ENCODE measurements around the gene DERA.
"Not testable (repeated sequence)": the region's sequence is repeated elsewhere in the genome, so short reads cannot be mapped to it uniquely, and the experiment has no call there.

Gene DERA

DNA sequence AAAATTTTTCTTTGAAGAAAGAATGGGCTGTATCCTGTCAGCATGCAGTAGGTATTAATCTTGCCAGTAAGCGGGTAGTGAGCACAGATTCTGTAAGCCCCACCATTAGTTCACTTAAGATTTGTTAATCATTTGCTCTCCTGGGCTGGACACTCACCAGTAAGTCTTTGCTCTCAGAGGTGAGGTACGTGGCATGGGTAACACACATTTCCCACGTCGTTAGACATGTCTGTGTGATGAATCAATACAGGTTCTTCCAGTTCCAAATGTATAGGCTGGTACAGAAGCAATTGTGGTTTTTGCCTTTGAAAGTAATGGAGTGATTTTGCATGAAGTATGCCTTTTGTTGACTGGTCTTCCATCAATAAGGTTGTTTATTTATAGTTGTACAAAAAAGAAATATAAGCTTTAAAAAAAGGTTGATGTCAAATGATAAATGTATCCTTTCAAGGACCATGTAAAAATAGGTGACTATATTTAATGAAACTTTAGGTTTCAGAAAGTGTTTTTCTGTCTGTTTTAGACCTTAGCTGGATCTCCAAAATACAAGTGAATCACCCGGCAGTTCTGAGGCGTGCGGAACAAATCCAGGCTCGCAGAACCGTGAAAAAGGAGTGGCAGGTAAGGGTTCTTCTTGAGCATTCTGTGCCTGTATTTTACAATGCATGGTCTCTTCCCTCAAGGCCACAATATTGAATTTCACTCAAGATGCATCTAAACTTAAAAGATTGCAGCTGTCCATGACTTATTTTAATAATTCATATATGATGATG is 45.5 kb downstream of the DERA start:
- in situ Hi-C loops (cut with MboI; ENCODE audit: low sequenced_read_pairs) = no loop called here

DNA sequence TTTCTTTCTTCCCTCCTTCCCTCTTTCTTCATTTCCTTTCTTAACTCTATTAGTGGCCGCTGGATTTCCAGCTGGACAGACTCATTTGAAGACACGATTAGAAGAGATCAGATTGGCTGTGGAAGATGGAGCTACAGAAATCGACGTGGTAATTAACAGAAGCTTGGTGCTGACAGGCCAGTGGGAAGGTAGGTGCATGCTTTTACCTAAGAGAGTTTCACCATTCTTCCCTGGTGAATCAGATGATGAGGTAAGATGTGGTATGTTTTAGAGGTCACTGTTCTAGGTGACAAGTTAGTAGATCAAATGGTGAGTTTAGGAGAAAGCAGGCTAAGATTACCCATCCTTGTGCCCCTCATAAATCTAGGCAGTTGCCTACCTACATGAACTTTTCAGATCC is 51.6 kb downstream of the DERA start:
- in situ Hi-C loops (cut with MboI; ENCODE audit: low sequenced_read_pairs) = no loop called here

DNA sequence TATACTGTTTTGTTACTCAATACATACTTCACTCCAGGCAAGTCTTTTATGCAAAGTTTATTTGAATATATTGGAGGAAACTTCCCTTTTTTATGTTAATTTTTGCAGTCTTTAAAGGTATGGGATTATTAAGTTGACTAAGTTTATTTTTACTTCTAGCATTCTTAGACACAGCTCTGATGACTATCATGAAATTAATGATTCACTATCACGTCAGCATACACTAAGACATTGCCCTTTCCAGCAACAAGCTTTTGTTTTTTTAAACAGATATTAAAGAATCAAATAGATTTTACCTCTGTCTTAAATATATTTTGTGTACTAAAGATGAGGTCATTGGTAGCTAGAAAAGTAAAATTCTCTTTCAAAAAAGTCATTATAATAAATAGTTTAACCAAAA is 52.1 kb downstream of the DERA start:
- in situ Hi-C loops (cut with MboI; ENCODE audit: low sequenced_read_pairs) = no loop called here

DNA sequence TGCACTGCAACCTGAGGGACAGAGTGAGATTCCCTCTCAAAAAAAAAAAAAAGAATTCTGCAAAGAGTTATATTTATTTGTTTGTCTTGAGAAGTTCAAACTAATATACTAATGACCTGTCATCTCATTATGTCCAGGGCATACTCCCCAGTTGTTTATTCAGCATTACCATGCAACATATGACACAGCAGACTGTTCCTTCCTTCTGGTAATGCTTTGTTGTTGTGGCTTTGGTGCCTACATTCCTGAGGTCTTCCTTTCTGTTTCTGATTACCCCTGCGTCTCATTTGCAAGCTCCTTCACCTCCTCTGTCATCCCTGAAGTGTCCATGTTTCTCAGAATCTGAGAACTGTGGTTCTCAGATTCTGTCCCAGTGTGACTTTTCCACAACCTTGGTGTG is 55.3 kb downstream of the DERA start:
- in situ Hi-C loops (cut with MboI; ENCODE audit: low sequenced_read_pairs) = no loop called here

DNA sequence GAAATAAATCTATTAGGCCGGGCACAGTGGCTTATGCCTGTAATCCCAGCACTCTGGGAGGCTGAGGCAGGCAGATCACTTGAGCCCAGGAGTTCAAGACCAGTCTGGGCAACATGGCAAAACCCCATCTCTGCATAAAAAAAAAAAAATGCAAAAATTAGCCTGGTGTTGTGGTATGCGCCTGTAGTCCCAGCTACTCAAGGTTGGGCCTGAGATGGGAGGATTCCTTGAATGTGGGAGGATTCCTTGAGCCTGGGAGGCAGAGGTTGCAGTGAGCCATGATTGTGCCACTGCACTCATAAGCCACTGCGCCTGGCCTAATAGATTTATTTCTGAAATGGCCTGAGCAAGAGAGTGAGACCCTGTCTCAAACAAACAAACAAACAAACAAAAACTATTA is 55.9 kb downstream of the DERA start:
- in situ Hi-C loops (cut with MboI; ENCODE audit: low sequenced_read_pairs) = not testable (repeated sequence)

DNA sequence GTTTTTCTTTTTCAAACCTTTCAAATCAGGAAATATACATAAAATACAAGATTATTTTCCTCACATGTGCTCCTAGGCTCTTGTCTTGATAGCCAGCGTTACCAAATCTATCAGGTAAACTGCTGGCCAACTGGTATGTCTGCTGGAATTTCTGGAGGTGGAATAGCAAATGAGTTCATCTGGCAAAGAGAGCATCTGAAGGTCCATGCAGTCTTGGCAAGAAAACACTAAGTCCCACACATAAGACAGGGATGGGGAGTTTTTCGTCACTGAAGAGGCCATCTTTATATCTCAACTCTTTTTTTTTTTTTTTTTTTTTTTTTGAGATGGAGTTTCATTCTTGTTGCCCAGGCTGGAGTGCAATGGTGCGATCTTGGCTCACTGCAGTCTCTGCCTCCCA is 60.1 kb downstream of the DERA start:
- in situ Hi-C loops (cut with MboI; ENCODE audit: low sequenced_read_pairs) = no loop called here

DNA sequence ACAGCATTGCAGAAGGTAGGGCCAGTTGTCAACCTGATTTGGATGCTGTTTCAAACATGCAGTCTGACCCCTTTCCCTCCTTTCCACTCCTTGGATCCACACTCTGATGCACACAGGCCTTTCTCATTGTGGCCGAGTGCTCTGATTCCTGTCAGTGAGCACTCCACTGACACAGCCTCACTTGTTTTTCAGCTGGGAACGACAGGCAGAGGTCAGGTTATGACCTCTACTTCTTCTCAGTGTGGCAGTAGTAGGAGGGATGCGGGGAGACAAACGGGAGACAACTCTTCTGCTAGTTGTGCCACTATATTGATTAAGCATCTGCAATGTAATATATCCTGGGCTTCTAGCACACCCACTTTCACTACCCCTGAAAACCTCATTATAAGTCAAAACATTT is 61.8 kb downstream of the DERA start:
- in situ Hi-C loops (cut with MboI; ENCODE audit: low sequenced_read_pairs) = no loop called here

DNA sequence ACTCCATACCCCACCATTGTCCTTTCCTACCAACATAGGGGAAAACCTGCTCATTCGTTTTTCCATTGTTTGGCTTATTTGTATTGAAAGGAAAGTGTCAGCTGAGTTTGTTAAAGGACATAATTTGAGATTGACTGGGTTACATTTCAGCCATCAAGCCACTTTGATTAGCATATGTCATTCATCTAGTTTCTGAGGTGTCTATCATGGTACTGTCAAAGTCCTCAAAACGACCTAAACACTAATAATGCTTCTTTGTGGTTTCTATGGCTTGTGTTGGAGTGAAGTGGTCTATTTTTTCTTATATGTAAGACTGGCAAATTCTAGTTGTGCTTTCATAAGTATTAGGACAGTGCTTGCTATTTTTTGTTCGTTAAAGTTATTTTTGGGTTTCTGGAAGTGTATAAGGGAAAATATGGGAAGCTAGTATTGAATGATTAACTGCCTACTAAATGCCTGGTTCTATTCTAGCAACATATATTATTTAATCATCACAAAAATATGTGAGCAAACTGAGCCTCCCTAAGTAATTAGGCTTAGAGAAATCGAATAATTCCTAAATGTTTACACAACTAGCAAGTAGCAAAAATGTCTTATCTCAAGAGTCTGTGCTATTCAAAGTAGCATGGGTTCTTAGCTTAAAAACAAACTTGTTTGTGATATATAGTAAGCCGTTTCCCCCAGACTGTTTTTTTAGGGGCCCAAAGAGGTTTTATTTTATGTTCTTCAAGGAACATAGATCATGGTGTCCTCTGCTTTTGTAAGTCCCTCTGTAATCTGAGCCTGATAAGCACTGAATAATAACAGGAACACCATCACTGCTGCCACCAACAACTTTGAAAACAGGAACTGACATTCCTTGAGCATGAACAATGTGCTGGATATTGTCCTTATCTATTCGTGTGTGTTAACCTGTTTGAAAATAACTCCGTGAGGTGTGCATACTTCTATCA is 67.1 kb downstream of the DERA start:
- in situ Hi-C loops (cut with MboI; ENCODE audit: low sequenced_read_pairs) = no loop called here

DNA sequence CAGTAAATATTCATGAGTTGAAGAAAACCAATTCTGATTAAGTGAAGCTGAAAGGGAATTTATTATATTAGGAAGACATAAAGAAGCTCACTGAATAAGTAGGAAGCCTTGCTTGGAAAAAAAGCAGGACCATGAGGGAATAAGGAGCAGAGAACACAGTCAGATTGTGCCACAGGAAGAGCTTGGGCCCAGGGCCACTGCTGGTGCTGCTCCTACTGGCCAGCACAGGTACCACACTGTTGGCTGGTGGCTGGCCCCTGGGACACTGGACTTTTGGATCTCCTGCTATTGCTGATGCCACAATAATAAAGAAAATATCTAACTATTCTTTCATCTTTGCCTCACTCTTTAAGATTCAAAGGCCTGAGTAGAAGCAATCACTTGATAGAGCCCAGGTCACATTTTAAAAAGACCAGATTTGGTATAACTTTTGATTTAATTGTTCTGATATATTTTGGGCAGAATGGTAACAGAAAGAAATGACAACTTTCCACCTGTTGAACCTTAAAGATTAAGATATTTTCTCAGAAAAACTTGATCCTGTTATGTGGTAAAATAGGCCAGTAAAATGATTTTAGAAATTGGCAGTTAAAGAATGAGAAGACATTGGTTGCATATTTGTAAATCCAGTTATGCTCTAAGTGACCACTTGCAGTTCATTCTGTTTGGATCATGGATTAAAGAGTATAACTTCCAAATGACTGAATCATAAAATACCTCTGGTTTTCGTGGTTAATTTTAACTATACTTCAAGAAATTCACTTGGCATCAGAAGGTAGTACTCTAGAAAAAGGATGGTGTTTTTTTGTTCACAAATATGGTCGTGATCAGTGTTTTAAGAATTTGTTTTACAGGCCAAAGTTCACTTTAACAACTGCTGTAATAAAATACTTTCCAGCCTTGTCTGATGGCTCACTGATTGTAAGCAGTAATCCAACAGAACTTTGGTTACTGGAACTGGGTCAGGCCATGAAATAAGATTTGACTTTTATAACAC is 68.3 kb downstream of the DERA start:
- in situ Hi-C loops (cut with MboI; ENCODE audit: low sequenced_read_pairs) = no loop called here

DNA sequence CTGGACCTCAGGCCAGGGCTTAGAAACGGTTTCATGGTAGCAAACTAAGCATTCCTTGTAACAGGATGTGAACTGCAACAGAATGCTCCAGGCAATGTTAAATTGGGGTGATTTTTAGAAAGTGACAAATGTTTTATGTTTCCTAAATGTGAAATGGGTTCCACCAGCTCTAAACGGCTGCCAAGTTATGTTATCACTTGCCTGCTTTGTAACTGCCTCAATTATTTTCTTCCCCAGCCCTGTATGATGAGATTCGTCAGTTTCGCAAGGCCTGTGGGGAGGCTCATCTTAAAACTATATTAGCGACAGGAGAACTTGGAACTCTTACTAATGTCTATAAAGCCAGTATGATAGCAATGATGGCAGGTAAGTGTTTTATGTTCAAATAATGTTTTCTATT is 70.9 kb downstream of the DERA start:
- in situ Hi-C loops (cut with MboI; ENCODE audit: low sequenced_read_pairs) = no loop called here

DNA sequence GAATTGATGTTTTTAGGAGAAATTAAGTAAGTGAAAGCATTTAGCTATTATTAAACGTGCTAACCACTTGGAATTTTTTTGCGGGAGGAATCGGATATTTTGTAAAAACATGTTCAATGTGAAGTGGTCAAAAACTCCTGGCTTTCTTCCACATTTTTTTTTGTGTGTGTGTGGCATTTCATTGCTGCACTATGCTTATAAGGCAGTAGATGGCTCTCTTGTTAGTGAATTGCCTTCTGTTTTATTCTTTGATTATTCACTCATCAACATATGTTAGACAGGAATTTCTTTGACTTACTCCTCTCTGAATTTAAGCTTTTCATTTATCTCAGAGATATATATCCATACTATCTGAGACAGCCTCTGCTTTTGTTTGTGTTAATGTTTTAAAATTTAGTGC is 71.3 kb downstream of the DERA start:
- in situ Hi-C loops (cut with MboI; ENCODE audit: low sequenced_read_pairs) = no loop called here

DNA sequence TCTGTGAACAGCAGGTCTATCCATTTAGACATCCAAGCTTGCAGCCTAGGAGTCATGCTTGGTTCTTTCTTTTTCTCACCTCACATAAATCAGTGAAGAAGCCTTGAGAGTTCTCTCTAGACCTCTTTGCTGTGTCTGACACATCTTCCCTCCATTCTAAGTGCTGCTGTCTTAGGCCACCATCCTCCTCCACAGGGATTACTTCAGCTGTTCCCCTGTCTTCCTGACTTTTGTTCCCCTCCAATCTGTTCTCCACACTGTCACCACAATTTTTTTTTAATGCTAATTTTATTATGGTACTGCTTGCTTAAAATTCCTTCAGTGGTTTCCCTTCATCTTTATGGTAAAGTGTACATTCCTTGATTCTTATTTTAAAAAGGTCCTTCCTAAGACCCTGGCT is 71.8 kb downstream of the DERA start:
- in situ Hi-C loops (cut with MboI; ENCODE audit: low sequenced_read_pairs) = no loop called here

DNA sequence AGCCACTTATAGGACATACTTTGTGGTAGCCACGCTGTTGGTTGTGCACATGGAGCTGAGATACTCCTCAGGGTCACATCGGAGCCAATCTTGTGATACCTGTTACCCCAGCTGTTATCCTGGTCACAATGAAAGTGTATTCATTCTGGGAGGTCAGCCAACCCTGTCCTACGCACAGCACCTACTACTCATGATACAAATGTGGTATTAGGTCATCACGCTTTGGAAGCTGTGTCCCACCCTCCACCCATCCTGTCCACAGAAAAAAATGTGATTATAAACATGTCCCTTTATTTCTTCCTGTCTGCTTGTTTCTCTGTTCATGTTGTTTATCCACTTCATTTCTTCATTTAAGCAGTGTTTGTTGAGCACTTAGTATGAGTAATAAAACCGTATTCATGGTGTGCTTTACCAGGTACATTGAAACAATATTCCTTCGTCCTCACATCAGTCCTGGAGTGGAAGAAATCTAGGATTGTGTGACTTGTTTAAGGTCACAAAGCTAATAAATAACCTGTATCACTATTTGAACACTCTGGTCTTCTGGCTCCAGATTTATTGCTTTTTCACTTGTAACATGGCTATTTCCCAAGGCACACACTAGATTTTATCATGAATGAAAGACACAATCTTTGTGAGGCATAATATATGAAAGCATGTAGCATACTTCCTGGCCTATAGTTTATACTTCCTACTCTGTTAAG is 73.1 kb downstream of the DERA start:
- in situ Hi-C loops (cut with MboI; ENCODE audit: low sequenced_read_pairs) = no loop called here

DNA sequence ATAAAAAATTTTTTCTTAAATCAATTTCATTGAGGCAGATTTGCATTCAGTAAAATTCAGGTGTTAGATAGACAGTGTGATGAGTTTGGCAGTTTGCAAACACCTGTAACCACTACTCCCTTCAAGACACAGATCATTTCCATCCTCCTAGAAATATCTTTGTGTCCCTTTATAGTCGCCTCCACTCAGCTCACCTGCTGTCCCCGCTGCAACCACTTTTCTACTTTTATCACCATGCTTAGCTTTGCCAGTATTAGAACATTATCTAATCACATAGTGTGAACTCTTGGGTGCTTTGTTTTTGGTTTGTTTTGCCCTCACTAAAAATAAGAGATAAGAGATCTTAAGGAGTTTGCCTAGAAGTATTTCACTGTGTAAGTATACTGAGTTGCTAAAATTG is 73.8 kb downstream of the DERA start:
- in situ Hi-C loops (cut with MboI; ENCODE audit: low sequenced_read_pairs) = no loop called here

DNA sequence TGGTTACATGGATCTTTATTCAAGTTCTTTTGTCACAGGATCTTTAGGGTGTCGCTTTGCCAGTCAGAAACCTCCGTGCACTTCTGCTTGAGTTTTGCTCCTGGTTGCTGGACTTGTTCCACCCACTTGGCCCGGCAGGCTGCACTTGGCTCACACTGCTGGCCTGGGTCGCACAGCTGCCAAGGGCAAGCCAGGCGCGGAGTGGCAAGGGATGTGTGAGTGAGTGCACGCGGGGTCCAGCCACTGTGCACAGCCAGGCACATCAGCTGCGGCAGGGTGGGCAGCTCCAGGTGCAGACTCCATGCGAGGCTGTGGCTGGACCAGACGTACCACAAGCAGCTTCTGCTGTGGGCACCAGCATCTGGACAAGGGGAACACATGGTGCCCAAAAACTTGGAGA is 76.6 kb downstream of the DERA start:
- in situ Hi-C loops (cut with MboI; ENCODE audit: low sequenced_read_pairs) = no loop called here

DNA sequence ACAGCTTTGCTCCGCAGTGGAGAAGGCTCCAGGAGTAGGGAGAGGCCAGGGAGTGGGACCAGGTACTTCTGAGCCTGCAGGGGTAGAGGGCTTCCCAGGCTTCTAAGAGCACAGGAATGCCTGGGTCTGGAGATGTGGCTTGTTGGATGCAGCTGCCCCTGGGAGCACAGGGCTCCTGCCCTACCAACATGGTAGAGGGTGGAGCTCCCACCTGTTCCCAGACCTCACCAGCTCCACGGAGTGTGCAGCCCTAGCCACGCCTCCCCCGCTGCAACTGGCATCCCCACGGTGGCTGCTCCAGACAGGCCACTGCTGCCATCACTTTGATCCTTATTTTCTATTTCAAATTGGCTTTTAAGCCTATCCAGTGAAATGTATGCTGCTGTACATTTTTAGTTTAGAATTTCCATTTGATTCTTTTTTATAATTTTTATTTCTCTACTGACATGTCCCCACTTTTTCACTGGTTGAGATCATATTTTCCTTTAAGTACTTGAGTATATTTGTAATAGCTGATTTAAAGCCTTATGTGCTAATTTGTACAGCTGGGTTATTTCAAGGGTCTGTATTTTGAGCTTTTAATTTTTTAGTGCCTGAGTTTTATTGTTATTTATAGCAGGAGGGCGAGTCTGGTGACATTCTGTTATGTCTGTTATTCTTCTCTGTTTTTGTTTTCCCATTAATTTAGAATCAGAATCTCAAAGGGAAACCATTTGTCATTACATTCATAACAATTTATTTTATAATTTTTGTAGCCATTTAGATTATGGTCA is 78.0 kb downstream of the DERA start:
- in situ Hi-C loops (cut with MboI; ENCODE audit: low sequenced_read_pairs) = no loop called here

DNA sequence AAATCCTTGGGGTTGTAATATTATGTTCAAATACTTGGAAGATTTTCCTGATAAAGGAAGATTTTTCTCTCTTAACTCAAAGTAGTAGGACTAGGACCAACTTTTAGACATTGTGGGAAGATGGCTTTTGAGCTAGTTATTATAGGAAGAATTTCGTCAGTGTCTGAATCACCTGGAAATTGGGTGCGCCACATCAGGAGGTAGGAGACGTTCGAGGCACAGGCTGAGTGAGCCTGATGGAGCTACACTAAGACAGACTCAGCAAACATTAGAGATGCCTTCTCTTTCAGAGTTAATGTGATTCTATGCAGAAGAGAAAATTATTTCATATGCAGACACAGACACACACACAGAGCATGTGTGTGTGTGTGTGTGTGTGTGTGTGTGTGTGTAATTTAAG is 84.7 kb downstream of the DERA start:
- in situ Hi-C loops (cut with MboI; ENCODE audit: low sequenced_read_pairs) = no loop called here

DNA sequence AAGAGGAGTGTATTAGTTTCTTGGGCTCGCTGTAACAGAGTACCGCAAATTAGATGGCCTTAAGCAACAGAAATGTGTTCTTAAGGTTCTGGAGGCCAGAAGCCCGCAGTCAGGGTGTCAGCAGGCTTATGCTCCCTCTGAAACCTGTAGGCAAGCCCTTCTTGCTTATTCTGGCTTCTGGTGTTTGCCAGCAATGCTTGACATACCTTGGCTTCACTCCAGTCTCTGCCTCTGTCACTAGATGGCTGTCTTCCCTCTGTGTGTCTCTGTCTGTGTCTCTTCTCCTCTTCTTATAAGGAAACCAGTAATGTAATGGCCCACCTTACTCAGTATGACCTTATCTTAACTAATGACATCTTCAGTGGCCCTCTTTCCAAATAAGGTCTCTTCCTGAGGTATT is 85.1 kb downstream of the DERA start:
- in situ Hi-C loops (cut with MboI; ENCODE audit: low sequenced_read_pairs) = no loop called here

DNA sequence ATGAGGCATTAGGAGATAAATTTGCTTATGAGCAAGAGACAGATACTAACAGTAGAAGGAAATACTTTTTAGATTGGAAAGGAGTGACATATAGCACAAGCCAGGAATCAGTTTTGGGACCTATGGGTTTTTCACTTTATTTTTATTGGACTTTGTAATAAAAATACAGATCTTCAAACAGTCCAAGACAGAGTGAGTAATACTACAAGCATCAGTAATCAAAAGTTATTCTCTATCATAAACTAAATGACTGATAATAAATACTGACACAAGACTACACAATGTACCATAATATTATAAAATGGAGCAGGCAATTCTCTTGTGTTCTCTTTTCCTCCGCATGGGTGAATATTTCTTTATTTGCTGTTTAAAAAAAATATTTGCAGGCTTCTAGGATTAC is 85.8 kb downstream of the DERA start:
- in situ Hi-C loops (cut with MboI; ENCODE audit: low sequenced_read_pairs) = no loop called here

DNA sequence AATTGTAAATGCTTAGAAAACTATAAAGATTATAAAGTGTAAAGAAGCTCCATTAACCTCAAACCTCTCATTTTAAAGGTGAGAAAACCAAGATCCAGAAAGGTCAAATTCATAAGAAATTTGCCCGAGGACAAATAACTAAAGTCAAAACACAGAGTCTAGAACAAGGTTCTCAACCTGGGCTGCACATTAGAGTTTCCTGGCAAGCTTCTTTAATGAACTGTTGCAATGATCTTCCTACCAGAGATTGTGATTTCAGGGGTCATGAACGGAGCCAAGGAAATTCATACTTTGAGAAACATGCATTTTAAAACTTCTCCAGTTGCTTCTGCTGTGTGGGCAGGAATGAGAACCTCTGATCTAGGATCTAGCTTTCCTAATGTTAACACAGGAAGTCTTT is 86.8 kb downstream of the DERA start:
- in situ Hi-C loops (cut with MboI; ENCODE audit: low sequenced_read_pairs) = no loop called here

Data from HL-60/S4 treated with retinoic acid at 250 ng/mL for 4 days and 3 days (cell line).